ENCODE data around the gene DCXR.

DCXR gene

GRCh38 chr17:82037092-82037888 lies at the start of gene DCXR:
Gene DCXR, minus strand, starts transcription at chr17:82037697. Its CDS starts 15 bp downstream, at chr17:82037682.
- DNase-seq (ENCODE audit: low read depth): peak; percentile 95

DNA sequence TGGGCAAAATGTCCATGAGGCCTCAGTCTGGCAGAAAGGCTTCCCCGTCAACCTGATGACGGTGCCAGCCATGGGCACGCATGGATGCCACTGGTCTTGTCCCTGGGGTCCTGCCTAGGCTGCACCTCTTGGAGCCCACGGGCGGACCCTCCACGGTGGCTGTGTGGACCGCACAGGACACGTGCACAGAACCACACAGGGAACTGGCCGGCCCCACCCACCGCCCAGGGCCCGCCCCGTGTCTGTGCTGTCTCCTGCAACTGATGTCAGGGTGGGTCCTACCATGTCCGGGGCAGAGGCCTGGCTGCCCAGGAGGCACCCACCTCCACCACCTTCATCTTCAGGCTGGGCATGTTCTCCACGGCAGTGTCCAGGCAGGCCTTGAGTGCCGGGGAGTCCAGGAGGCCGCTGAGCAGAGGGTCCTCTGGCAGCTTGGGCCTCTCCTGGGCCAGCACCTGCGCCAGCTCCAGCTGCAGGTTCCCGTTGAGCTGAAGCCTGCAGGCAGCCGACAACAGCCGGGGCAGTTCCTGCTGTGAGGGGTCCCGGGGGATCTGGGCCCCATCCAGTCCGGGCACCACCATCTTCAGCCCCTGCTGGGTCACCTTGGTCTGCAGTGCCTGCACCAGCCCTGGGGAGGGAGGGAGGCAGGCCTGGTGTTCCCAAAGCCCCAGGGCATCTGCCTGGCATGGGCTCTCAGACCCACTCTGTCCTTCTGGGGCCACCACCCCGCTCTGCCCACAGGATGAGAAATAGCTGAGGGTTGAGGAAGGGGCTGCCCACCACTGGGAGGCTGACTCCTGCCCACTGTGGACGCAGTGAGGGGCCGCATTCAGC lies 48.7 kb upstream of the DCXR start:
- DNase-seq (ENCODE audit: low read depth): no peak

- no peak for DNase-seq (ENCODE audit: low read depth)
These were observed 47.7 kb upstream of the DCXR start for GRCh38 chr17:82085031-82085861.

DNA sequence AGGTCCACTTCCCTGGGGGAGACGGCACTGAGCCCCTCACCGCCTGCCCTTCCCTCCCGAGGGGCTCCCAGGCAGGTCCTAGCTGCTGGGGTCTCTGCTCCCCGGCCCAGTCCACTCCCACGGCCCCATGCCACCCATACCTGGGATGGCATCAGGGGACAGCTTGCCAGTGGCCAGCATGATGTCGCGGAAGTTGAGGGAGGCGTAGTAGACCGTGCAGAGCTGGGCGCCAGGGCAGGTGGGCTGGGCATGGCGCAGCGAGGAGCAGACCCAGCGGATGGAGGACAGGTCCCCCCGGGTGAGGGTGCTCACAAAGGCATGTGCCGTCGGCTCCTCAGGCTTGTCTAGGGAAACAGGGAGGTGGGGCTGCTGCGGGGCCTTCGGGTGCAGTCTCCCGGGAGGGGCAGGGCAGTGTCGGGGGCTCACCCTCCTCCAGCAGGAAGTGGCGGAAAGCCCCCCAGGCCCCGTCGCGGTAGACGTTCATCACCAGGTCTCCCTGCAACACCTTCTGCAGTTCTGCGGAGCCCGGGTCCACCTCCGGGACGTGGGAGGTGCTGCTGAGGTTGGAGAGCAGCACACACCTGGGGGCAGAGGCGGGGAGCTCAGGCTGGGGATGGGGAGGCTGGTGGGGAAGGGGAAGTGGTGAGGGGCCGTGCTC lies 47.0 kb upstream of the DCXR start:
- DNase-seq (ENCODE audit: low read depth): no peak

DNA sequence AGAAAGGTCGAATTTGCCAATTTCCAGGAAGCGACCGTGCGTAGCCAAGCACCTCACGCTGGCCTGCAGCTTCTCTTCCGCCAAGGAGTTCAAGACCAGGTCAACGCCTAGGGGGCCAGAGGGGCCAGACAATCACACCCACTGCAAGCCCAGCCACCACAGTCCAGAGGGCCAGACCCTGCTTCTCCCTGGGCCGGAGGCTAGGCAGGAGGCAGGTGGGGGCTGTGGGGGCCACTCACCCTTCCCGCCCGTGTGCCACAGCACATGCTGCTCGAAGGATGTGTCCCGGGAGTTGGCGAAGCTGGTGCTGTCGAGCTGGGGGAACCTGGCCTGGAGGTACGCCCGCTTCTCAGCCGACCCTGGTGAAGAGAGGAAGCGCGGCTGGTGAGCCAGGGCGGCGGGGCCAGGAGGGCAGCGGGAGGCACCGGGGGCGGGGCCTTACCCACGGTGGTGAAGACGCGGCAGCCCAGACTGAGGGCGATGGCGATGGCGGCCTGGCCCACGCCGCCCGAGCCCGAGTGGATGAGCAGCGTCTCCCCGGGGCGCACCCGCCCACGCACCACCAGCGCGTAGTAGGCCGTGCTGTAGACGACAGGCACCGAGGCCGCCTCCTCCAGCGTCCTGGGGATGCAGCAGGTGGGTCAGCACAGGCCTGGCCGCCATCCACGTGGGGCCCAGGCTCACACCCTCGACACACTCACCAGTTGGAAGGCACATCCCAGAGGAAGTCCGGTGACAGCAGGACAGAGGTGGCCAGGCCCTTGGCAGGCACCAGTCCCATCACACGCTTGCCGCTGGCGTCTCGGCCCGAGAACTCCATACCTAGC lies 46.2 kb upstream of the DCXR start:
- DNase-seq (ENCODE audit: low read depth): no peak

DNA sequence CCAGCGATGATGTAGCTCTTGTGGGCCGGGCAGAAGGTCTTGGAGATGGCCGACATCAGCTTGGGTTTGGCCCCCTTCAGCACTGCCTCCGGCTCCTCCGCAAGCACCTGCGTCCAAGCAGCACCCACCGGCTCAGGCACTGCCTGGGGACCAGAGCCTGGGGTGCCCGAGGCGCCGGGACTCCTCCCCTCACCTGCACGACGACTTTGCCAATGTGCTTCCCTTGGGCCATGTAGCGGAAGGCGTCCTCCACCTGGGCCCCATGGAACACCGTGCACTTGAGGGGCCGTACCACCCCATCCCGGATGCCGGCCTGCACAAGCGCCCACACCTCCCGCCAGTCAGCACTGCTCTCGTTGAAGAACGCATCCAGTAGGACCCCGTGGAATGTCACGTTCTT lies 45.5 kb upstream of the DCXR start:
- no peak for DNase-seq (ENCODE audit: low read depth)

GRCh38 chr17:82082456-82082855 lies 45.0 kb upstream of the DCXR start:
- no peak for DNase-seq (ENCODE audit: low read depth)

- no peak for DNase-seq (ENCODE audit: low read depth)
These were observed 44.5 kb upstream of the DCXR start for GRCh38 chr17:82081966-82082365.

GRCh38 chr17:82081546-82081945 lies 44.0 kb upstream of the DCXR start:
- no peak for DNase-seq (ENCODE audit: low read depth)

DNA sequence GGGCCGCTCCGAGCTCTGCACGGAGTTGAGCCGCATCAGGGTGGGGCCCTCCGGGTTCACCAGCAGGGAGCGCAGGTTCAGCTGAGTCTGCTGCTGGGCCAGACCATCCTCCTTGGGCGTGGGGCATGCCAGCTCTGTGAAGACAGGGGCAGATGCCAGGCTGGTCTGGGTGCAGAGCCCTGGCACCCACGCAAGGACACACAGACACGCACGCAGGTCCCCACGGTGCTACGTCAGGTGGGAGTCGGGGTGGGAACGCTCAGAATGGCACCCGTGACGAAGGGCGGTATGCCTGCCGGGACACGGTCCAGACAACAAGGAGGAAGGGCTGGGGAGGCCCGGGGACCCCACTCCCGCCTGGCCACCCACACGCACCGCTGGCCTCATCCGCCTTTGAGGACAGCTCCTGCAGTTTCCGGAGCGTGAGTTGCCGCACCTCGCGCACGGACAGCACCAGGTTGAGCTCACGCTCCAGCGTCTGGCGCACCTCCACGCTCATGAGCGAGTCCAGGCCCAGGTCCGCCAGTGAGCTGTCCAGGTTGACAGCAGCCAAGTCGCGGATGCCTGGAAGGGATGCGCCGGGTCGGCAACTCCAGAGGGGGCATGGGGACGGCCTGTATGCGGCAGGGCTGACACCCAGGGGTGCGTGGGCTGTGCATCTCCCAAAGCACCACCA lies 43.4 kb upstream of the DCXR start:
- no peak for DNase-seq (ENCODE audit: low read depth)

GRCh38 chr17:82080048-82080788 lies 42.7 kb upstream of the DCXR start:
- DNase-seq (ENCODE audit: low read depth): no peak

GRCh38 chr17:82079001-82079677 lies 41.6 kb upstream of the DCXR start:
- no peak for DNase-seq (ENCODE audit: low read depth)

DNA sequence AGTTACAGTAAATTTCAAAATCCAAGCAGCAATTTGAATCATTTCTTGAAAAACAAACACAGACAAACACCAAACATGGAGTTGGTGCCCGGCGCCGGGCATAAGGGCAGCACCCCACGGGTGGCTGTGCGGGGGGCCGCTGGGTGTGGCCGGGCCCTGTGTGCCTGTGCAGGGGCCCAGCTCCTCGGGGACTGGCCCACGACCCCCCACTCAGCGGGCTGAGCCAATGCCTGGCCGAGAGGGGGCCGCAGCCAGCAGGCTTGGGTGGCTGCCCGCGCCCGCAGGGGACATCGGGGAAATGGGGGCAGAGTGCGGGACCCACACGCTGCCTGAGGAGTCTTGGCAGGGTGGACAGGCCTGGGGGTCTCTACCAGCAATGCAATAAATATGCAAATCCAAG lies 40.9 kb upstream of the DCXR start:
- no peak for DNase-seq (ENCODE audit: low read depth)

GRCh38 chr17:82077617-82078358 lies 40.3 kb upstream of the DCXR start:
- DNase-seq (ENCODE audit: low read depth): no peak

DNA sequence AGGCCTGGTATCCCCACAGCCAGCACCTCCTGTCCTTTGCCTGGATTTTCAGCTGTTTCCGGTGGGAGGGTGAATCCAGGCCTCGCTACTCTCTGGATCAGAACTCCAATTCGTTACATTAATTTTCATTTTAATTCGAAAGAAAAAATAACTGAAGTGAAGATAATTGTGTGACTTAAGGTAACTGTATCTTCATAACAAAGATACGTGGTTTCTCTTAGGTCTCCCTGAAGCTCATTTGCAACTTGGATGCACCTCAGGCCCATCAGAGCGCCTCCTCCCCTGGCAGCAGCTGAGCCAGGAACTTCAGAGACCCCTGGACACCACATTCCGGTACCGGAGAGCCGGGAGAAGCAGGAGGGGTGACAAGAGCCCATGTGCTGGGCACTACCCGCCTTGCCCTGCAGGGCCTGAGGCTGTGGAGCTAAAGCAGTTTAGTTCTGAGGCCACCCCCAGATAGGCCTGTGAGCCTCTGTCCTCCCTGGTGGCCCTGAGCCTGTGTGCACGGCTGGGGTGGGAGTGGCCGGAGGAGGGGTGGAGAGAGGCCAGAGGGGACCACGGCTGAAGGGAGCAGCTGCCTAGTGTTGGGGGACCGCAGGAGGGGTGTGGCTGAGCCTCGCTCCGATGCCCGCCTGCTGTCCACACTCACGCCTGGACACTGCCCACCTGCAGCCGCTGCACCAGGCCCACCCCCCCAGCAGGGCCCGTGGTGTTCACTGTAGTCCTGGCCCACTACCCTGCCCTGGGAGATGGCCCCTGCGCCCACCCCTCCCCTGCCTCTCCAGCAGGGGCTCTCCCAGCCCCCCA lies 39.5 kb upstream of the DCXR start:
- DNase-seq (ENCODE audit: low read depth): no peak

- no peak for DNase-seq (ENCODE audit: low read depth)
These were observed 38.7 kb upstream of the DCXR start for GRCh38 chr17:82076018-82076784.

- DNase-seq (ENCODE audit: low read depth): no peak
These were observed 35.9 kb upstream of the DCXR start for GRCh38 chr17:82073446-82073845.
